Activated naive CD4-positive, alpha-beta T cell treated with anti-CD3 and anti-CD28 coated beads for 36 hours (primary cell): ENCODE measurements around the gene ANGPTL8. TPM values are rescaled to one million over a fixed set of nuclear protein-coding genes. Genes with fewer than 3 reads are reported as not detected.

ENCODE experiments used
- CTCF ChIA-PET: fragments of 350-600 bp; sonication (Branson Sonifier 250); formaldehyde crosslinking; loops from one replicate; lab custom pipeline; 2021; ENCODE audit warnings: antibody characterized with exemption; lab: Charles Lee
- DNase-seq: peaks from one replicate; pipeline ENCODE4 v3.0.0-alpha.2; 2020
- H3K27ac Mint-ChIP-seq: one replicate; pipeline ENCODE4 v1.8.0; 2021; ENCODE audit warnings: mild to moderate bottlenecking, mixed read lengths
- H3K27me3 Mint-ChIP-seq: one replicate; pipeline ENCODE4 v1.8.0; 2021; ENCODE audit warnings: low read depth, mixed read lengths
- H3K36me3 Mint-ChIP-seq: one replicate; pipeline ENCODE4 v1.8.0; 2021; ENCODE audit warnings: low read depth, mixed read lengths
- H3K4me1 Mint-ChIP-seq: one replicate; pipeline ENCODE4 v1.8.0; 2021; ENCODE audit warnings: low read depth, mixed read lengths
- H3K4me3 Mint-ChIP-seq: one replicate; pipeline ENCODE4 v1.8.0; 2021; ENCODE audit warnings: mild to moderate bottlenecking, moderate library complexity, mixed read lengths
- H3K9me3 Mint-ChIP-seq: one replicate; pipeline ENCODE4 v1.8.0; 2021; ENCODE audit warnings: mixed read lengths
- intact Hi-C: fragments of 100-400 bp; cut with micrococcal nuclease; formaldehyde crosslinking; loops from one replicate; pipeline ENCODE4 v1.15.1; 2023
- total RNA-seq, 2 experiments: library from RNA; stranded (reverse); gene quantifications; one replicate each; pipeline ENCODE4 v1.2.3, GENCODE V29; 2021

ANGPTL8 gene
- total RNA-seq, 2 experiments from 2014 or later, result not detected

- Mint-ChIP-seq H3K4me3 (no peak overlapping the region), H3K27ac (no peak overlapping the region), H3K9me3 (no peaks in the 10 kb centered on the region), H3K36me3 (no peaks in the 10 kb centered on the region), H3K4me1 (no peaks in the 10 kb centered on the region), H3K27me3 (no peaks in the 10 kb centered on the region)
- DNase-seq, result no peak
- CTCF ChIA-PET, result interaction anchor here (0.5 kb wide), 1 partner anchor 909 kb away, joined by 3 read pairs; the partner anchor contains the start of gene ZNF20
- intact Hi-C loops, result no loop called here
These were observed 8.6 kb upstream of the ANGPTL8 start for GRCh38 chr19:11230621-11231386.

- no peak overlapping the region for H3K4me3 Mint-ChIP-seq
- no peaks in the 10 kb centered on the region for H3K4me1 Mint-ChIP-seq
- CTCF ChIA-PET, result interaction anchor here (0.6 kb wide), 1 partner anchor 19 kb away, joined by 6 read pairs; no protein-coding TSS in a partner anchor
- DNase-seq, result no peak
- no peak overlapping the region for H3K27ac Mint-ChIP-seq
- intact Hi-C loops, result no loop called here
- H3K36me3 Mint-ChIP-seq, result no peaks in the 10 kb centered on the region
- no peaks in the 10 kb centered on the region for H3K9me3 Mint-ChIP-seq
- H3K27me3 Mint-ChIP-seq, result no peaks in the 10 kb centered on the region
These were observed 6.9 kb upstream of the ANGPTL8 start for GRCh38 chr19:11232555-11232954.

- H3K9me3 Mint-ChIP-seq, result peaks cover 1% of the 10 kb centered on the region
- no peak for DNase-seq
- CTCF ChIA-PET, result no interaction called here
- no peak overlapping the region for H3K4me3 Mint-ChIP-seq
- H3K27me3 Mint-ChIP-seq, result no peaks in the 10 kb centered on the region
- H3K27ac Mint-ChIP-seq, result no peak overlapping the region
- no peaks in the 10 kb centered on the region for H3K36me3 Mint-ChIP-seq
- H3K4me1 Mint-ChIP-seq, result no peaks in the 10 kb centered on the region
- intact Hi-C loops, result no loop called here
These were observed 6.3 kb upstream of the ANGPTL8 start for GRCh38 chr19:11233073-11233472.

GRCh38 chr19:11234486-11235075, 4.8 kb upstream of the ANGPTL8 start:
- Mint-ChIP-seq H3K9me3 (peaks cover 9% of the 10 kb centered on the region), H3K27ac (no peak overlapping the region), H3K36me3 (no peaks in the 10 kb centered on the region), H3K4me1 (no peaks in the 10 kb centered on the region), H3K4me3 (no peak overlapping the region), H3K27me3 (no peaks in the 10 kb centered on the region)
- intact Hi-C loops, result no loop called here
- DNase-seq, result no peak
- CTCF ChIA-PET, result interaction anchor here (0.6 to 1.1 kb wide), 3 partner anchors 9 to 185 kb away, joined by 3 read pairs; partner anchors contain the start of gene RGL3

- CTCF ChIA-PET, result interaction anchor here (0.6 to 0.7 kb wide), 2 partner anchors 219 to 360 kb away, joined by 3 to 4 read pairs; no protein-coding TSS in a partner anchor
- no peaks in the 10 kb centered on the region for H3K36me3 Mint-ChIP-seq
- intact Hi-C loops, result no loop called here
- peaks cover 4% of the 10 kb centered on the region for H3K27me3 Mint-ChIP-seq
- DNase-seq, result no peak
- no peaks in the 10 kb centered on the region for H3K4me1 Mint-ChIP-seq
- H3K27ac Mint-ChIP-seq, result no peak overlapping the region
- no peak overlapping the region for H3K4me3 Mint-ChIP-seq
- peaks cover 9% of the 10 kb centered on the region for H3K9me3 Mint-ChIP-seq
These were observed 2.8 kb upstream of the ANGPTL8 start for GRCh38 chr19:11236324-11237301.

GRCh38 chr19:11237321-11237720, 2.1 kb upstream of the ANGPTL8 start:
- no peak for DNase-seq
- Mint-ChIP-seq H3K27ac (no peak overlapping the region), H3K36me3 (no peaks in the 10 kb centered on the region), H3K9me3 (peaks cover 9% of the 10 kb centered on the region), H3K27me3 (peaks cover 6% of the 10 kb centered on the region), H3K4me1 (no peaks in the 10 kb centered on the region), H3K4me3 (no peak overlapping the region)
- CTCF ChIA-PET, result interaction anchor here (0.6 kb wide), 1 partner anchor 359 kb away, joined by 4 read pairs; no protein-coding TSS in a partner anchor
- intact Hi-C loops, result no loop called here

- CTCF ChIA-PET, result interaction anchor here (1.0 kb wide), 1 partner anchor 245 kb away, joined by 3 read pairs; no protein-coding TSS in a partner anchor
- intact Hi-C loops, result no loop called here
- Mint-ChIP-seq H3K36me3 (no peaks in the 10 kb centered on the region), H3K9me3 (peaks cover 9% of the 10 kb centered on the region), H3K27ac (no peak overlapping the region), H3K4me3 (no peak overlapping the region), H3K27me3 (peaks cover 9% of the 10 kb centered on the region), H3K4me1 (no peaks in the 10 kb centered on the region)
- no peak for DNase-seq
These were observed 1.4 kb upstream of the ANGPTL8 start for GRCh38 chr19:11238041-11238440.

- Mint-ChIP-seq H3K27me3 (peaks cover 9% of the 10 kb centered on the region), H3K9me3 (peaks cover 9% of the 10 kb centered on the region), H3K36me3 (no peaks in the 10 kb centered on the region), H3K4me3 (no peak overlapping the region), H3K27ac (no peak overlapping the region), H3K4me1 (peaks cover 5% of the 10 kb centered on the region)
- CTCF ChIA-PET, result interaction anchor here (1.0 kb wide), 1 partner anchor 244 kb away, joined by 3 read pairs; no protein-coding TSS in a partner anchor
- intact Hi-C loops, result no loop called here
- no peak for DNase-seq
These were observed 540 bp upstream of the ANGPTL8 start for GRCh38 chr19:11238781-11239376.

GRCh38 chr19:11240008-11240444, 607 bp downstream of the ANGPTL8 start:
- H3K4me3 Mint-ChIP-seq, result no peak overlapping the region
- CTCF ChIA-PET, result no interaction called here
- DNase-seq, result no peak

GRCh38 chr19:11242025-11242424, 2.6 kb downstream of the ANGPTL8 start:
- CTCF ChIA-PET, result interaction anchor here (0.6 to 1.8 kb wide), 7 partner anchors 9 to 619 kb away, joined by 3 to 5 read pairs (median 3); no protein-coding TSS in a partner anchor

More at GRCh38 chr19:11240008-11240444, 607 bp downstream of the ANGPTL8 start:
- peaks cover 5% of the 10 kb centered on the region for H3K4me1 Mint-ChIP-seq
- intact Hi-C loops, result loop anchor here (5.0 kb wide), 1 partner anchor 43 kb away; the partner anchor contains the start of gene KANK2
- no peaks in the 10 kb centered on the region for H3K36me3 Mint-ChIP-seq
- peaks cover 9% of the 10 kb centered on the region for H3K9me3 Mint-ChIP-seq
- H3K27me3 Mint-ChIP-seq, result peaks cover 9% of the 10 kb centered on the region
- no peak overlapping the region for H3K27ac Mint-ChIP-seq

More at GRCh38 chr19:11242025-11242424, 2.6 kb downstream of the ANGPTL8 start:
- peaks cover 5% of the 10 kb centered on the region for H3K4me1 Mint-ChIP-seq
- H3K36me3 Mint-ChIP-seq, result no peaks in the 10 kb centered on the region
- H3K9me3 Mint-ChIP-seq, result peaks cover 9% of the 10 kb centered on the region
- H3K4me3 Mint-ChIP-seq, result no peak overlapping the region
- intact Hi-C loops, result loop anchor here (5.0 kb wide), 1 partner anchor 45 kb away; the partner anchor contains the start of gene KANK2
- H3K27ac Mint-ChIP-seq, result no peak overlapping the region
- no peak for DNase-seq
- H3K27me3 Mint-ChIP-seq, result peaks cover 9% of the 10 kb centered on the region
